Measurements from ENCODE around the gene SLFN14.

The SLFN14 gene

DNA sequence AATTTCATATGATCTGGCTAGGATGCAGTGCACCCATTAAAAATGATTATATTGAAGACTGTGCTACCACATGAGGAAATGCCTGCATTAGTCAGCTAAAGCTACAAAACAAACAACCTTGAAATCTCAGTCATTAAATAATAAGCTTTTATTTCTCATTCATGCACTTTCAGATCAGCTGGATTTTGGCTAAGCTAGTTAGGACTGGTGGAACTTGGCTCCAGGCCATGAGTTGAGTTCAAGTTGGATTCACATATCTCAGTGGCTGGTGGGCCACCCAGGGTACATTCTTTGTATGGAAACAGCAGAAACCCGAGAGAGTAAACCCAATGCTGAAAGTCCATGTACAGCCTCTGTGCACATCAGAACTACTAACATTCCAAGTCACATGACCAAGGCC lies 16.8 kb downstream of the SLFN14 start:
- TF ChIP-seq GATA2 (IDR thresholded peaks at IDR 0.05; ENCODE audit: low read depth, low read length) (no peak), GATA3 (IDR thresholded peaks at IDR 0.05; ENCODE audit: low read depth, low read length) (no peak)

DNA sequence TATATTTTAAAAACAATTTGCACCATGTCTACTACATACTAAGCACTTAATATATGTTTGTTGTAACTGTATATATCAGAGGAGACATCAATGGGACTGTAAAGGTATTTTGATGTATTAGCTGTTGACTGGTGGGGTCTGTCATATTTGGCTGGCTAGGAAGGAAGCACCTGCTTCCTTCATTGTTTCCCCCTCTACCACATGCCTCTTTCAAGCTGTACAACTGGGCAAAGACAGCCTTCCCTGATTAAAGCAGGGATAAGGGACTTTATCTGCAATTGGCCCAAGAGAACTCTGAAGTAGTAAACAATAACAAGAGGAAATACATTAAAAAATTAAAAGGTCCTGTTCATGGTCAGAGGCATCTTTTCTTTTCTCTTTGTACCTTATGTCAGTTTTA lies 17.6 kb downstream of the SLFN14 start:
- TF ChIP-seq GATA3 (IDR thresholded peaks at IDR 0.05; ENCODE audit: low read depth, low read length), result no peak

DNA sequence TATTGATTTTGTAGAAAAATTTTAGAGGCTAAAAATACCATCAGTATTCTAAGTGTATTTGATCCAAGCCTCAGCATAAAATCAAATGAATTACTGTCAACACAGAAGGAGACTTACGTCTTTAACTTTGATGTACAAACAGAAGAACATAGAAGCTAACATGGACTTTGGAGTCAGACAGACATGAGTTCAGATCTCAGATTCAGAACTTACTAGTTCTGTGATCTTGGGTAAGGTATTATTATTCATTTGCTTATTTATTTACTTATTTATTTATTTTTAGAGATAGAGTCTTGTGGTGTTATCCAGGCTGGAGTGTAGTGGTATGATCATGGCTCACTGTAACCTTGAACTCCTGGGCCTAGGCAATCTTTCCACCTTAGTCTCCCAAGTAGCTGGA lies 19.2 kb downstream of the SLFN14 start:
- TF ChIP-seq GATA2 (IDR thresholded peaks at IDR 0.05; ENCODE audit: low read depth, low read length) (no peak), GATA3 (IDR thresholded peaks at IDR 0.05; ENCODE audit: low read depth, low read length) (no peak)

DNA sequence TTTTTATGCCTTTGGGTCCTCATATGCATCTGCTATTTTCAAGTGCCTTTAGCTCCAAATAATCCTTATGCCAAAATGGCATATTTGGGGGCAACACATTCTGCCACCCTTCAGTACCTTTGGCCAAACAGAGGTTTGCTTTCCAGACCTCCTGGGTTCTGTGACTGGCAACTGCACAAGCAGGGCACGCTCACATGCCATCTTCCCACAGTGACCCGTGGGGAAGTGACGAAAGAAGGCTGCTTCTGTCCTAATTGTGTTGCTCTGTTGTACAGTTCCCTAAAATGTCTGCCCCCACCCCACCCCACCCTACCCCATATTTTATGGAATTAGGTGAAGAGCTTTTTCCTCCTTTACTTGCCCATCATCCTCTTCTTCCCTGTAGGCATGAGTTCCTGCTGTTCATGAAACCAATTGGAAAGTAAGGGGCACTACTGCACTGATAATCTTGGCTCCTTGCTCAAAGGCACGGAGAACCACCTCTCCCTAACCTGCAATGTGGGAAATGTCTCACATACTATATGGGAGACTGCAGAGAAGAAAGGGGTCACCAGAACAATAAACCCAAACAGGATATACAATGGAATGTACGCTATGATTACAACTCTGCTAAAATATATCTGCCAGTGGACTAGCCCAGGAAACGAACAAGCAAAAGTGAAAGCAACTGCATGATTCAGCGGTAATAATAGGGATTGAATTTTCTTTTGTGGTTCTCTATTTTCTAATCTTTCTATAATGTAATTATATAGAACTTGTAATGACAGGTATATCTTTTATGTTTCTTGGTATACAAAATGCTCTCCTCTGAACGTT lies 19.8 kb downstream of the SLFN14 start:
- TF ChIP-seq GATA3 (IDR thresholded peaks at IDR 0.05; ENCODE audit: low read depth, low read length) (no peak), GATA2 (IDR thresholded peaks at IDR 0.05; ENCODE audit: low read depth, low read length) (no peak)

DNA sequence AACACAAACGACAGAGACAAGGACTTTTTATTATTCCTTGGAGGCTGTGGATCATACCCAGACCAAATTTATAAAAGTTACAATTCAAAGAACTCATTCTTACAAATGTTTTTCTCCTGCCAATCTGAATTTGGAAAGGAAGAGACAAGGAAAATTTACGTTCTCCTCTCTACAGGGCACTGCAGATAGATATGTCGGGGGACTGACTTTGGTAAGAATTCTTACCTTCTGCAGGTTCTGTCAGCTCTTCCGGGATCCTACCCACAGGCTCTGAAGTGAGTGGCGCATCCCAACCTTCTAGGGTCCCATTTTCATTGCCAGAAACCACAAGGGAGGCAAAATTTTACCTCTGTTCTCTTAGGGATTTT lies 21.0 kb downstream of the SLFN14 start:
- TF ChIP-seq GATA3 (IDR thresholded peaks at IDR 0.05; ENCODE audit: low read depth, low read length) (no peak), GATA2 (IDR thresholded peaks at IDR 0.05; ENCODE audit: low read depth, low read length) (no peak; the same call in 1 of the 2 replicates)

DNA sequence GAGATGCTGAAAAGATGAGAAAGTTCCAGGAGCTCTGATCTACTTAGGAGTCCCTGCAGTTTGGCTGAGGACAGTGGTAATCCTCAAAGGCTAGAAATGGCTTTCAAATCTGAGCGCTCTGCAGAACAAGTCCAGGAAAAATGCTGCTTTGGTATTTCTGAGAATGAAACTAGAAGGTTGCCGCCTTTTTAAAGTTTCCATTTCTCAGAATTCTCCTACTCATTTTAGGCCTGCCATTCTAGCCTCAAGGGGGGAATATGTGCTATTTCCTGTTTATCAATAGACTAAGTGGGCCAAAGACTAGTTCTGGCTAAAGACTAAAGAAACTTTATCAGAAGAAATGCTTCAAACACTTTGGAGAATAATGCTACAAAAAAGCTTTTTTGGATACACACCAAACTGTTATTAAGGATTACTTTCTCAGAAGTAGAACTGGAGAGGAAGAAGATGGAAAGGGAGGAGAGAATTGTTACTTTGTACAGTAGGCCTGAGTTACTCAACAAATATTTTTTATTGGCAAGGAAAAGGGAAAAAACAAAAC lies 22.9 kb downstream of the SLFN14 start, which contains the start of gene SLFN12L:
Gene SLFN12L (minus strand): TSS at position 78 of the 541 bp plus-strand sequence. CDS start 15,314 bp downstream, outside the sequence.
- no peak for TF ChIP-seq GATA3 (IDR thresholded peaks at IDR 0.05; ENCODE audit: low read depth, low read length)
- no peak for TF ChIP-seq GATA2 (IDR thresholded peaks at IDR 0.05; ENCODE audit: low read depth, low read length)

DNA sequence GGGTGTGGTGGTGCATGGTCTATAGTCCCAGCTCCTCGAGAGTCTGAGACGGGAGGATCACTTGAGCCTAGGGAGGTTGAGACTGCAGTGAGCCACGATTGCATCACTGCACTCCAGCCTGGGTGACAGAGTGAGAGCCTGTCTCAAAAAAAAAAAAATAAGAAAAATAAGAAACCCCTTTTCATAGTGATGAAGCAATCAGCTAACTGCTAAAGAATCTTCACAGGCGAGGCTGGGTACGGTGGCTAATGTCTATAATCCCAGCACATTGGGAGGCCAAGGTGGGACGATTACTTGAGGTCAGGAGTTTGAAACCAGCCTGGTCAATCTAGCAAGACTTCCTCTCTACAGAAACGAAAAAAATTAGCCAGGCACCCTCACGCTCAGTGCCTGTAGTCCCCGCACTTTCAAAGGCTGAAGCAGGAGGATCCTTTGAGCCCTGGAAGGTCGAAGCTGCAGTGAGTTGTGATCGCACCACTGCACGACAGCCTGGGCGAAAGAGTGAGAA lies 23.9 kb downstream of the SLFN14 start:
- TF ChIP-seq GATA2 (IDR thresholded peaks at IDR 0.05; ENCODE audit: low read depth, low read length), result no peak
- TF ChIP-seq GATA3 (IDR thresholded peaks at IDR 0.05; ENCODE audit: low read depth, low read length), result no peak

DNA sequence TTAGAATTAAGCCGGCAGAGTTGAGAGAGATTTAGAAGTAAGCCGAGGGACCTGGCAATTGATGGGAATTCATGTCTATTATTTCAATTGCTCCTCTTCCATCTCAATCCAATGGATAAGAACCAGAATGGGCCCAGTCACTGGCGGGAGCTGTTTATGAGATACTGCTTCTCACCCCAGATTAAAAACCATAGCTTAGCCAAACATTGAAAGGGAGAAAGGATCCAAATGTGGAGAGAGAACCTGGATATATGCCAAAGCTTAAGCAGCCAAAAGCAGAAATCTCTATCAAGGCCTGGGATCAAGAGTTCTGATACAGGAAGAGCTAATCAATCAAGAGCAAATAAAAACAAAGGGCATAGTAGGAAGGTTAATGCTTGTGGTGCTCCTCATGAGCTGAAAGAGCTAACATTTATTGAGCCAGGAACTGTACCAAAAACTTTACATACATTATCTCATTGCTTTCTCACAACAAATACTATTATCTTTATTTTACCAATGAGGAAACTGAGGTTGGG lies 26.0 kb downstream of the SLFN14 start:
- TF ChIP-seq GATA2 (IDR thresholded peaks at IDR 0.05; ENCODE audit: low read depth, low read length) (no peak), GATA3 (IDR thresholded peaks at IDR 0.05; ENCODE audit: low read depth, low read length) (no peak)

DNA sequence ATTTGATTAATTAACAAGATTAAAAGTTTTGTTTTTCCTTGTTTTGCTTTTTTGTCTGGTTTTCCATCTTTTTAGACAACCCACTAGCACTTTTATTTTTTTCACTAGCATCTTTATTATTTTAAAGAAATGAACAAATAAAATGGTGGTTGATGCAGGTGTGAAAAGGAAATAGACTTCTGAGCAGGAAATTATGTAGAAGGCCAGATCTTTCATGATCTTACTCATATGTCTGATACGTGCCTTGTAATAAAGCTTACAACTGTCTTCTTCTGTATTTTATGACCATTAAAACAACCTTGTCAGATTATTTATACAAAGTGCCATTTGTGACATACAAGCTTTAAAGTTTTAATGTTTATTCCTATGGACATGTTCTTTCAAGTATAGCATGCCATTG lies 29.5 kb downstream of the SLFN14 start:
- TF ChIP-seq GATA2 (IDR thresholded peaks at IDR 0.05; ENCODE audit: low read depth, low read length) (no peak), GATA3 (IDR thresholded peaks at IDR 0.05; ENCODE audit: low read depth, low read length) (no peak)

DNA sequence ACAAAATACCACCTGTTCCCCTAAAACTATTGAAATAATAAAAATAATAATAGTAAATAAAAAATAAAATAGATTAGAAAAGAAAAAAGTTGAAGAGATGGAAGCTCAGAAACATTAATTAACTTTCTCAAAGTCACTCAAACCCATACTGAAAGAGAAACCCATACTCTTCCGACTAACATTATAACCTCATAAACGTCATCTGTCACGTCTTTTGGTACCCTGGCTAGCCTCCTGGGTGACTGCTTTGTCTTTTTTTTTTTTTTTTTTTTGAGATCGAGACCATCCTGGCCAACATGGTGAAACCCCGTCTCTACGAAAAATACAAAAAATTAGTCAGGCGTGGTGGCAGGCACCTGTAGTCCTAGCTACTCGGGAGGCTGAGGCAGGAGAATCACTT lies 30.8 kb downstream of the SLFN14 start:
- TF ChIP-seq GATA3 (IDR thresholded peaks at IDR 0.05; ENCODE audit: low read depth, low read length) (no peak), GATA2 (IDR thresholded peaks at IDR 0.05; ENCODE audit: low read depth, low read length) (no peak)

DNA sequence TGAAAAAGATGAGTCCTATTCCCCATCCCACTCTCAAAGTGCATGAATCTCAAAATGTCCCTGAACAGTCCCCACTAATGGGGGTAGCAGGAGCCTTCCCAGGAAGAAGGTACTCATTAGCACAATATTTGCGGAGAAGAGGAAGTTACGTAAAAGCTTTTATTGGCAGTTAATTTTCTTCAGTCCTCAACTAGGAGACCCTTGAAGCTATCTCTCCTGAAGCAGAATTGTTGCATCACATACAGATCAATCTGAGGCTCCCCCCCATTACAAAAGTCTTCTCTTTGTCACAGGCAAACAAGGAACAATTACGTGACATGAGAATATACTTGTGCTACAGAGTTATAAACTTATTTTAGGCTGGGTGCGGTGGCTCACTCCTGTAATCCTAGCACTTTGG lies 37.3 kb downstream of the SLFN14 start:
- no peak for TF ChIP-seq GATA3 (IDR thresholded peaks at IDR 0.05; ENCODE audit: low read depth, low read length)
- no peak for TF ChIP-seq GATA2 (IDR thresholded peaks at IDR 0.05; ENCODE audit: low read depth, low read length)

DNA sequence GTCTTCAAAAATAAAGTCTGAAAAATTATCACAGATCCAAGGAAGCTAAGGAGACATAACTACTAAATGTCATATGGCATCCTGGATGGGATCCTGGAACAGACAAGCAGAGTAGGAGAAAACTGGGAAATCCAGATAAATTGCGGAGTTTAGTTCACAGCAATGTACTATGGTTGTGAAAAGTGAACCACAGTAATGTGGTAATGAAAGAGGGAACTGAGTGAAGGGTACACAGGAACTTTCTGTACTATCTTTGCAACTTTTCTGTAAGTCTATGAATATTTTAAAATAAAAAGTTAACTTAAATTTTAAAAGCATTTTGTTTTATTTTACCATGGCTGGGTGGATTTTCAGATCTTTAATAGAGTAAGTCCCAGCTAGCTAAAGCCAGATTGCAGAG lies 39.5 kb downstream of the SLFN14 start:
- TF ChIP-seq GATA3 (IDR thresholded peaks at IDR 0.05; ENCODE audit: low read depth, low read length) (no peak), GATA2 (IDR thresholded peaks at IDR 0.05; ENCODE audit: low read depth, low read length) (no peak)

DNA sequence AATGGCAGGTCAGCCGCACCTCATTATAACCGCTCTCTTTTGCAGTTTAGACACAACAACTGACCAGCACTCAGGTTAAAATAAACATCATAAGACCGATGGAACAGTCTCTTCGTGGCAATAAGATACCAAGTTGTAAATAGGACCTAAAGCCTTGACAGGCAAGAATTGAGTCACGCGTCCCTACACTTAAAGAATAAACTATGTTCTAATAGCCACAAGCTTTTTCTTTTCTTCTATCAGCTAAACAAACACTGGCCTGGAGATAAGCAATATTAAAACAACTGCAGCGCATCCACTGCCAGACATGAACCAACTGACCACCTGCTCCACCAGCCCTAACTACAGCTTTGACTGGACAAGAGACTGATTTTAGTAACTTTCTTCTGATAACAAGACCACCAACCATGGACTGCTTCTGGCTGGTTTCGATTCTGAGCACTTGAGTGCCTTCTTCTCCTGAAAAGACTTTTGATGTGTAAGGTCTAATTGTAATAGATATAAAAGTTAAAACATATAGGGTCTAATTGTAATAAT lies 40.6 kb downstream of the SLFN14 start:
- no peak for TF ChIP-seq GATA3 (IDR thresholded peaks at IDR 0.05; ENCODE audit: low read depth, low read length)
- TF ChIP-seq GATA2 (IDR thresholded peaks at IDR 0.05; ENCODE audit: low read depth, low read length), result no peak

DNA sequence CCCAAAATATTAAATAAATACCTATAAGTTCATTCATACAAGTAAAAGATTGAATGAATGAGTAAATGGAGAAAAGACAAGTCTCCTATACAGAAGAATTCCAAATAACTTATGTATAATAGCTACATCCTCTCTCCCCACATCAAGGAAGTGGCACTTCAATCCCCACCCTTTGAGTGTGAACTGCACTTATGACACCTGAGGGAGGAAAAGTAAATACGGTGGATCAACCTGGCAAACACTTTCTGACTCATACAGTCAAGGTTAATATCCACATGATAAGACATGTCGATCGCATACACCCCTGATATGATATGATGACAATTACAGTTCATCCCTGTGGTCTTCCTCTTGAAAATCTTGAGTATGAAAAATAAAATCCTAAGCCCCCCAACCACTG lies 41.2 kb downstream of the SLFN14 start:
- no peak for TF ChIP-seq GATA2 (IDR thresholded peaks at IDR 0.05; ENCODE audit: low read depth, low read length)

DNA sequence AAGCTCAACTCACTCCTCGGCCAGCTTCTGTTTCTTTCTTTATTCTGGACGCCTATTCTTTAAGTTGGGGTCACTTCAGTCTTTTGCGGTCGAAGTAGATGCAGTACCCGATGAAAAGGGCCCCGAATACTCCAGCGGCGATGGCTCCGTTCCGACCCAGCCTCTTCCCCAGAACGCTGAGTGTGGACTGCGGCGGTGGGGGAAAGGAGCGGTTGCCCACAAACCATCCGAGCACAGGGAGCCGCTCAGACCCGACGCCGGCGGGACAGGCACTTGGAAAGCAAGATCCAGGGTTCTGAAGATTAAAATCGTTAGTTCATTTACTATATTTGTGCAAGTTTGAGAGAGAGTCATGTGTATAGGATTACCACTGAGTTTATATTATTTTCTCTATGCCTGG lies 45.6 kb downstream of the SLFN14 start:
- TF ChIP-seq GATA2 (IDR thresholded peaks at IDR 0.05; ENCODE audit: low read depth, low read length), result no peak

Data from SH-SY5Y (cell line).